Aorta (tissue), 5 donors: ENCODE data around the gene AKAP6. TPM values are rescaled to one million over a fixed set of nuclear protein-coding genes. Genes with fewer than 3 reads are reported as not detected.

Source experiments
- ATAC-seq: fragments of 200-7000 bp; cut with Tn5 transposase; one replicate; pipeline ENCODE4 v1.9.1; 2022; ENCODE audit warnings: moderate library complexity; ENCODE audit not compliant: low FRiP score
- DNase-seq, 2 donors: peaks; one replicate each; pipeline ENCODE4 v3.0.0-alpha.2; 2020
- H3K27ac ChIP-seq, 2 donors: one replicate each; pipeline ENCODE4 v1.5.1; 2013; ENCODE audit warnings: low read length in 2 of 2, mild to moderate bottlenecking in 2 of 2, moderate library complexity in 2 of 2, control low read depth in 1 of 2, inconsistent platforms in 1 of 2, low read depth in 1 of 2
- H3K27me3 ChIP-seq, 2 donors: one replicate each; pipeline ENCODE4 v1.6.1; 2013; ENCODE audit warnings: control low read depth in 1 of 2, low read length in 1 of 2, mild to moderate bottlenecking in 1 of 2, moderate library complexity in 1 of 2; ENCODE audit not compliant: insufficient read depth in 2 of 2, control insufficient read depth in 1 of 2
- H3K36me3 ChIP-seq, 2 donors: one replicate each; pipeline ENCODE4 v1.6.1; 2013; ENCODE audit warnings: control low read depth in 1 of 2, low read length in 1 of 2, mild to moderate bottlenecking in 1 of 2; ENCODE audit not compliant: insufficient read depth in 2 of 2, control insufficient read depth in 1 of 2
- H3K4me1 ChIP-seq, 2 donors: one replicate each; pipeline ENCODE4 v1.6.1; 2013; ENCODE audit warnings: low read length in 2 of 2, control low read depth in 1 of 2, mild to moderate bottlenecking in 1 of 2, moderate library complexity in 1 of 2; ENCODE audit not compliant: insufficient read depth in 2 of 2, control insufficient read depth in 1 of 2
- H3K4me3 ChIP-seq, 2 donors: one replicate each; pipeline ENCODE4 v1.5.1; 2013; ENCODE audit warnings: low read length in 2 of 2, control low read depth in 1 of 2, mild to moderate bottlenecking in 1 of 2
- H3K9me3 ChIP-seq: one replicate; pipeline ENCODE4 v1.6.1; 2013; ENCODE audit warnings: mild to moderate bottlenecking, low read length; ENCODE audit not compliant: control insufficient read depth
- WGBS, 2 donors: extraction: QIAGEN DNeasy Blood & Tissue Kit; methylation state at CpG; one replicate each; pipeline ENCODE4 v1.1.7; 2013; 5-methylcytosine and 5-hydroxymethylcytosine counted together
- intact Hi-C, 2 donors: fragments of 100-400 bp; cut with DNase I; formaldehyde crosslinking; loops; one replicate each; pipeline versions ENCODE4 v1.14.2 to v1.15.0; 2022
- polyA plus RNA-seq, 2 donors: library from polyadenylated mRNA; stranded (reverse); fragments of 200-250 nt; gene quantifications; one replicate each; pipeline ENCODE4 v1.2.3, GENCODE V29; 2013
- total RNA-seq, 2 donors: library from RNA; stranded (reverse); fragmentation: NEBNext Ultra II Directional; extraction: Animal tissue kit (Norgen Biotek cat#: 25700); gene quantifications; one replicate each; pipeline ENCODE4 v1.2.1, GENCODE V29; 2021
- donor health status: healthy with polysubstance abuse.
- donor health status: Bipolar disorder and iron deficiency.
- donor health status: DM: no; HTN: no; CAD: no.
- donor health status: DM: no; HTN: no; CAD: no.
- donor health status: DM: yes; HTN: yes; CAD: no.

Gene AKAP6
- total and polyA plus RNA-seq, 4 donors: 7.4 to 211 (median 46.6) TPM

GRCh38 chr14:32536175-32536574, 207.1 kb downstream of the AKAP6 start:
- no peak overlapping the region for H3K27ac ChIP-seq
- peaks cover 0 to 6% of the 10 kb centered on the region in 2 donors for H3K36me3 ChIP-seq
- no peak for DNase-seq
- intact Hi-C loops: no loop called here
- WGBS, 2 donors: 83 to 87% methylated on average over 2 of the region's 2 CpGs
- H3K9me3 ChIP-seq: no peaks in the 10 kb centered on the region
- ATAC-seq: no peak
- H3K4me1 ChIP-seq: no peaks in the 10 kb centered on the region
- no peak overlapping the region for H3K4me3 ChIP-seq
- H3K27me3 ChIP-seq: no peaks in the 10 kb centered on the region

- Histone ChIP-seq H3K4me3 (no peak overlapping the region), H3K4me1 (peaks cover 0 to 3% of the 10 kb centered on the region in 2 donors), H3K27me3 (no peaks in the 10 kb centered on the region), H3K27ac (no peak overlapping the region), H3K36me3 (peaks cover 0 to 6% of the 10 kb centered on the region in 2 donors), H3K9me3 (no peaks in the 10 kb centered on the region)
- no peak for ATAC-seq
- 90 to 91% methylated on average over 4 of the region's 4 CpGs for WGBS, 2 donors
- DNase-seq: no peak
- intact Hi-C loops: no loop called here
These were observed 208.1 kb downstream of the AKAP6 start for GRCh38 chr14:32537166-32537565.

- H3K27me3 ChIP-seq: no peaks in the 10 kb centered on the region
- ATAC-seq: no peak
- H3K36me3 ChIP-seq: peaks cover 3 to 5% of the 10 kb centered on the region in 2 donors
- peaks cover 0 to 12% of the 10 kb centered on the region in 2 donors for H3K4me1 ChIP-seq
- no peaks in the 10 kb centered on the region for H3K9me3 ChIP-seq
- no peak overlapping the region for H3K27ac ChIP-seq
- 1 to 7% methylated on average over 3 of the region's 3 CpGs for WGBS, 2 donors
- H3K4me3 ChIP-seq: peak overlapping the region in 1 of 2 donors; percentile 10
- intact Hi-C loops: no loop called here
- DNase-seq: peak in 1 of 2 donors; percentile 43
These were observed 213.4 kb downstream of the AKAP6 start for GRCh38 chr14:32542507-32542906.

- Histone ChIP-seq H3K4me1 (peaks cover 0 to 12% of the 10 kb centered on the region in 2 donors), H3K4me3 (no peak overlapping the region), H3K36me3 (peaks cover 3 to 5% of the 10 kb centered on the region in 2 donors), H3K27me3 (no peaks in the 10 kb centered on the region), H3K9me3 (no peaks in the 10 kb centered on the region), H3K27ac (no peak overlapping the region)
- 90% methylated on average over 4 of the region's 4 CpGs for WGBS, 2 donors
- ATAC-seq (no peak), DNase-seq (no peak)
- intact Hi-C loops: no loop called here
These were observed 216.0 kb downstream of the AKAP6 start for GRCh38 chr14:32545095-32545494.

- no peaks in the 10 kb centered on the region for H3K9me3 ChIP-seq
- peaks cover 3 to 5% of the 10 kb centered on the region in 2 donors for H3K36me3 ChIP-seq
- intact Hi-C loops: no loop called here
- peaks cover 1 to 12% of the 10 kb centered on the region in 2 donors for H3K4me1 ChIP-seq
- DNase-seq: no peak
- H3K4me3 ChIP-seq: no peak overlapping the region
- peak overlapping the region in 1 of 2 donors; percentile 22 for H3K27ac ChIP-seq
- WGBS, 2 donors: 65 to 74% methylated on average over 10 of the region's 10 CpGs
- H3K27me3 ChIP-seq: no peaks in the 10 kb centered on the region
- no peak for ATAC-seq
These were observed 216.6 kb downstream of the AKAP6 start for GRCh38 chr14:32545506-32546210.

- Histone ChIP-seq H3K9me3 (no peaks in the 10 kb centered on the region), H3K27ac (no peak overlapping the region), H3K4me3 (no peak overlapping the region), H3K36me3 (peaks cover 3 to 5% of the 10 kb centered on the region in 2 donors), H3K27me3 (no peaks in the 10 kb centered on the region), H3K4me1 (peaks cover 1 to 12% of the 10 kb centered on the region in 2 donors)
- WGBS, 2 donors: 63 to 72% methylated on average over 2 of the region's 2 CpGs
- intact Hi-C loops: no loop called here
- ATAC-seq: no peak
- DNase-seq: no peak
These were observed 217.1 kb downstream of the AKAP6 start for GRCh38 chr14:32546246-32546645.

GRCh38 chr14:32552766-32553165, 223.7 kb downstream of the AKAP6 start:
- no peaks in the 10 kb centered on the region for H3K9me3 ChIP-seq
- peaks cover 2 to 3% of the 10 kb centered on the region in 2 donors for H3K36me3 ChIP-seq
- H3K27ac ChIP-seq: no peak overlapping the region
- no peak overlapping the region for H3K4me3 ChIP-seq
- H3K27me3 ChIP-seq: no peaks in the 10 kb centered on the region
- peaks cover 0 to 3% of the 10 kb centered on the region in 2 donors for H3K4me1 ChIP-seq
- DNase-seq (no peak), ATAC-seq (no peak)
- intact Hi-C loops: loop anchor here in 1 of 2 donors (10.0 kb wide), 1 partner anchor 298 kb away; no protein-coding TSS in a partner anchor

- H3K27ac ChIP-seq: no peak overlapping the region
- peaks cover 2 to 3% of the 10 kb centered on the region in 2 donors for H3K36me3 ChIP-seq
- H3K9me3 ChIP-seq: no peaks in the 10 kb centered on the region
- intact Hi-C loops: loop anchor here (5.0 to 10.0 kb wide), 3 partner anchors 302 to 482 kb away; partner anchors contain the start of gene ARHGAP5 (in 1 of the 2)
- no peak for ATAC-seq
- 76 to 90% methylated on average over 1 of the region's 1 CpG for WGBS, 2 donors
- H3K4me1 ChIP-seq: peaks cover 0 to 4% of the 10 kb centered on the region in 2 donors
- no peaks in the 10 kb centered on the region for H3K27me3 ChIP-seq
- H3K4me3 ChIP-seq: no peak overlapping the region
- no peak for DNase-seq
These were observed 229.9 kb downstream of the AKAP6 start for GRCh38 chr14:32559048-32559447.

- peaks cover 3 to 6% of the 10 kb centered on the region in 2 donors for H3K4me1 ChIP-seq
- WGBS, 2 donors: 24 to 48% methylated on average over 1 of the region's 1 CpG
- H3K27ac ChIP-seq: no peak overlapping the region
- peaks cover 2 to 3% of the 10 kb centered on the region in 2 donors for H3K36me3 ChIP-seq
- ATAC-seq: no peak
- intact Hi-C loops: loop anchor here (5.0 to 10.0 kb wide), 3 partner anchors 302 to 482 kb away; partner anchors contain the start of gene ARHGAP5 (in 1 of the 2)
- H3K27me3 ChIP-seq: no peaks in the 10 kb centered on the region
- DNase-seq: no peak
- no peak overlapping the region for H3K4me3 ChIP-seq
- no peaks in the 10 kb centered on the region for H3K9me3 ChIP-seq
These were observed 230.5 kb downstream of the AKAP6 start for GRCh38 chr14:32559590-32559989.
